BE2C (cell line): Measurements from ENCODE around the gene CLEC3B.
"Not testable (repeated sequence)": the region's sequence is repeated elsewhere in the genome, so short reads cannot be mapped to it uniquely, and the experiment has no call there.

Experiments
- DNase-seq: peaks from one replicate; pipeline ENCODE4 v3.0.0-alpha.2; 2020
- H3K27me3 ChIP-seq: fragments of 250-450 bp; sonication (Bioruptor Pico); 2 replicates; pipeline ENCODE4 v1.5.1; 2020; ENCODE audit warnings: mild to moderate bottlenecking
- H3K36me3 ChIP-seq: fragments of 250-450 bp; sonication (Bioruptor Pico); 2 replicates; pipeline ENCODE4 v1.5.1; 2020; ENCODE audit warnings: mild to moderate bottlenecking
- H3K4me1 ChIP-seq: fragments of 250-450 bp; sonication (Bioruptor Pico); 2 replicates; pipeline ENCODE4 v1.5.1; 2020
- H3K4me3 ChIP-seq: 2 replicates; pipeline ENCODE4 v1.5.1; 2011; ENCODE audit warnings: low read depth, low read length
- H3K9me3 ChIP-seq: fragments of 250-450 bp; sonication (Bioruptor Pico); 2 replicates; pipeline ENCODE4 v1.5.1; 2020
- TF ChIP-seq, protein P1 (sequence below): IDR thresholded peaks from 2 replicates; pipeline ENCODE4 v1.5.1; 2012; ENCODE audit warnings: mild to moderate bottlenecking, low read depth, low read length

Gene CLEC3B

DNA sequence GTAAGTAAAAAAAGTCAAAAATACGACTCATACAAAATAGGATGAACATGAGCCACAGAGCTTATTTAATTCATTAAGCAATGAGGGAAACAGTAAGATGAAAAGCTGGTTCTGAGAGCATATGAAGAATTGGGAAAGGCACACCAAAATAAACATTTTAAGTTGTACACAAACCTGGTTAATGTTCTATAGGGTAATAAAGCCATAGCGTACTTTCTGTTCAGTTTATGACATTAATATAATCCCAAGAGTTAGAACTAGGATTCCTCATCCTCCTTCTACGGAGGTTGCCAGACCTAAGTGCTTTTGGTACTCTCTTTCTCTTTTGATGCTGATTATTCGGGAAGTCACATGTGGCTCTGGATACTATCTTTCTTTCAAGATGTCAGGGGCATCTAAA lies 41.4 kb downstream of the CLEC3B start:
- no peaks in the 10 kb centered on the region for H3K4me1 ChIP-seq
- H3K27me3 ChIP-seq = no peaks in the 10 kb centered on the region
- no peak overlapping the region for H3K4me3 ChIP-seq
- H3K36me3 ChIP-seq = no peaks in the 10 kb centered on the region
- TF ChIP-seq, protein P1, sequence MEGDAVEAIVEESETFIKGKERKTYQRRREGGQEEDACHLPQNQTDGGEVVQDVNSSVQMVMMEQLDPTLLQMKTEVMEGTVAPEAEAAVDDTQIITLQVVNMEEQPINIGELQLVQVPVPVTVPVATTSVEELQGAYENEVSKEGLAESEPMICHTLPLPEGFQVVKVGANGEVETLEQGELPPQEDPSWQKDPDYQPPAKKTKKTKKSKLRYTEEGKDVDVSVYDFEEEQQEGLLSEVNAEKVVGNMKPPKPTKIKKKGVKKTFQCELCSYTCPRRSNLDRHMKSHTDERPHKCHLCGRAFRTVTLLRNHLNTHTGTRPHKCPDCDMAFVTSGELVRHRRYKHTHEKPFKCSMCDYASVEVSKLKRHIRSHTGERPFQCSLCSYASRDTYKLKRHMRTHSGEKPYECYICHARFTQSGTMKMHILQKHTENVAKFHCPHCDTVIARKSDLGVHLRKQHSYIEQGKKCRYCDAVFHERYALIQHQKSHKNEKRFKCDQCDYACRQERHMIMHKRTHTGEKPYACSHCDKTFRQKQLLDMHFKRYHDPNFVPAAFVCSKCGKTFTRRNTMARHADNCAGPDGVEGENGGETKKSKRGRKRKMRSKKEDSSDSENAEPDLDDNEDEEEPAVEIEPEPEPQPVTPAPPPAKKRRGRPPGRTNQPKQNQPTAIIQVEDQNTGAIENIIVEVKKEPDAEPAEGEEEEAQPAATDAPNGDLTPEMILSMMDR = no peak
- DNase-seq = no peak
- H3K9me3 ChIP-seq = no peaks in the 10 kb centered on the region

DNA sequence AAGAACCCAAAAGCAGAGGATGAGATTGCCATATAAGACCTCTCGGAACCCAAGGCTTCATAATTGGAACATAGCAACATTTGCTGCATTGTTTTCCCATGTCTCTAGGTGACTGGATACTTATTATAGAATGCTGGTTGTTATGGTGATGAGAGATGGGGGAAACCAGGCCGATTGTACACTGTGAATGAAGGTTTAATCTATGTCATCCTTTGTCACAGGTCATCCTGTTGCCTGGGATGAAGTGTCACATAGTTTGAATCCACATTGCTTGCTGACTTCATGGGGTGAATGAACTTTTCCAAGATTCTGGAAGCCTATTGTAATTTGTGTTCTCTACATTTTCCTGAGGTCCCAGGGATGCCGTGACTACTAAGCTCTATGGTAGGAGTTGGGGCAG lies 41.8 kb downstream of the CLEC3B start:
- no peaks in the 10 kb centered on the region for H3K27me3 ChIP-seq
- H3K36me3 ChIP-seq = no peaks in the 10 kb centered on the region
- no peak for DNase-seq
- no peaks in the 10 kb centered on the region for H3K4me1 ChIP-seq
- no peaks in the 10 kb centered on the region for H3K9me3 ChIP-seq
- H3K4me3 ChIP-seq = no peak overlapping the region
- TF ChIP-seq, protein P1 = no peak

DNA sequence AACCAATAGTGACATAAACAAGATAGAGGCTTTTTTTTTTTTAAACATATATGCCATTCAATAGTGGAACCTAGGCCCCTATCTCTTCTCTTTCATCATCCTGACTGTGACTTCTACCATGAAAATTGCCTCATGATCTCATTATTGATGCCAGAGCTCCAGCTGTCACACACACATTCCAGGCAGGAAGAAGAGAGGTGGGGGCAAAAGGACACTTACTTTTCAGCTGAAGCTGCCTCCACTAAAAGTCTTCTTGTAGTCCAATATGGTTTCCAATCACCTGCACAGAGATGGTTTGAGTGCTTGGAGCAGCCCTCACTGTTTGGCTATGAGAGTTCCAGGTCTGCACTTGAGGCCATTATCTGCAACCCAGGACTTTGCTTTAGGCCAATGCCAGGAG lies 45.0 kb downstream of the CLEC3B start:
- Histone ChIP-seq H3K27me3 (no peaks in the 10 kb centered on the region), H3K9me3 (no peaks in the 10 kb centered on the region), H3K4me3 (no peak overlapping the region), H3K4me1 (no peaks in the 10 kb centered on the region), H3K36me3 (no peaks in the 10 kb centered on the region)
- DNase-seq = no peak
- TF ChIP-seq, protein P1 = no peak

DNA sequence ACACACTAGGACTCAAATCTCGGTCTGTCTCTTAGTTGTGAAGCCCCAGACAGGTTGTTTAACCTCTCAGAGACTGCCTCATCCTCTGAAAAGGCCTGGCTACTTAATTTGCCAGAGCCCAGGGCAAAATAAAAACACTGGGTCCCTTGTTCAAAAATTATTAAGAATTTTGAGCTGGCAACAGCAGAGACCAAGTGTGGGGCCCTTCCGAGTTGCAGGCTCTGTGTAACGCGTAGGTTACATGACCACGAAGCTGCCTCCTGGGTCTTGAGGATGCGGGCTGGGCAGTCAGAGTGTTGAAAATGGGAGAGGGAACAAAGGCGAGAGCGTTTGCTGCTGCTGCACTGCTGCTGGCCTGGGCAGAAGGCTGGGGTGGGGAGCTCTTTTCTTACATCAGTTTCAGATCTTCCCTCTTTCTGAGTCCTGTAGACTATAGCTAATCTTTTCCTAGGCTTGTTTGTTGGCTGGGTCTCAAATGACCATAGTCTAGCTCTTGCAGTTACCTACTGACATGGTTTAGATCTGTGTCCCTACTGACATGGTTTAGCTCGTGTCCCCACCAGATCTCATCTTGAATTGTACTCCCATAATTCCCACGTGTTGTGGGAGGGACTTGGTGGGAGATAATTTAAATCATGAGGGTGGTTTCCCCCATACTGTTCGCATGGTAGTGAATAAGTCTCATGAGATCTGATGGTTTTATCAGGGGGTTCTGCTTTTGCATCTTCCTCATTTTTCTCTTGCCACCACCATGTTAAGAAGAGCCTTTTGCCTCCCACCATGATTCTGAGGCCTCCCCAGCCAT lies 49.9 kb downstream of the CLEC3B start:
- no peaks in the 10 kb centered on the region for H3K27me3 ChIP-seq
- H3K36me3 ChIP-seq = no peaks in the 10 kb centered on the region
- no peak for DNase-seq
- no peaks in the 10 kb centered on the region for H3K9me3 ChIP-seq
- no peak overlapping the region for H3K4me3 ChIP-seq
- TF ChIP-seq, protein P1 = no peak
- H3K4me1 ChIP-seq = no peaks in the 10 kb centered on the region

DNA sequence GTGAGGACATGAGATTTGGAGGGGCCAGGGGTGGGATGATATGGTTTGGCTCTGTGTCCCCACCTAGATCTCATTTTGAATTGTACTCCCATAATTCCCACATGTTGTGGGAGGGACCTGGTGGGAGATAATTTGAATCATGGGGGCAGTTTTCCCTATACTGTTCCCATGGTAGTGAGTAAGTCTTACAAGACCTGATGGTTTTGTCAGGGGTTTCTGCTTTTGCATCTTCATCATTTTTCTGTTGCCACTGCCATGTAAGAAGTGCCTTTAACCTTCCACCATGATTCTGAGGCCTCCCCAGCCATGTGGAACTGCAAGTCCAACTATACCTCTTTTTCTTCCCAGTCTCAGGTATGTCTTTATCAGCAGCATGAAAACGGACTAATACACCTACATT lies 52.2 kb downstream of the CLEC3B start:
- not testable (repeated sequence) for H3K36me3 ChIP-seq, H3K4me1 ChIP-seq, DNase-seq, H3K27me3 ChIP-seq, H3K4me3 ChIP-seq, H3K9me3 ChIP-seq

DNA sequence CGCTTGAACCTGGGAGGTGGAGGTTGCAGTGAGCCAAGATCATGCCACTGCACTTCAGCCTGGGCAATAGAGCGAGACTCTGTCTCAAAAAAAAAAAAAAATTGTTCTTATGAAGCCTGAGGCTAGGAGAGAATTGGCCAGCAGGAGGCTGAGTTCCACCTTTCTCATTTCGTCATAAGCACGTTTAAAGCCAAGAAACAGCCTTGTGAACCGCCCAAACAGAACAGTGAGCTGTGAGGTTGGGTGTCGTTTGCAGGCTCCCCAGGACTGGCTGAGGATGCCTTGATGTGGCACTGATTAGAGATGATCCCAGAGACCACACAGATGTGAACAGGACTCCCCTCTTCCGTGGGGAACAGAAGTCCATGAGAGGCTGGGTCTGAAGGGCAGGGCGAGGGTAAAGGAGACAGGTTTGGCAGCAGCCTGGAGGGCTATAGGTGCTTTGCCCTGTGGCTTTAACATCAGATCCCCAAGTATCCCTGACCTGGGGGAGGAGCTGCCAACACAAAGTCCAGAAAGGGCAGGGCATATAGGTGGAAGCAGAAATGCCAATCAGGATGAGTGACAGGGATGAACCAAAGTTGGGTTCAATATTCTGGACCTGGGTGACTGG lies 52.9 kb downstream of the CLEC3B start:
- H3K4me1 ChIP-seq = no peaks in the 10 kb centered on the region
- H3K4me3 ChIP-seq = no peak overlapping the region
- no peak for DNase-seq
- TF ChIP-seq, protein P1 = no peak
- no peaks in the 10 kb centered on the region for H3K36me3 ChIP-seq
- H3K27me3 ChIP-seq = no peaks in the 10 kb centered on the region
- no peaks in the 10 kb centered on the region for H3K9me3 ChIP-seq
